Measurements from ENCODE around the gene C19orf12. TPM values are rescaled to one million over a fixed set of nuclear protein-coding genes. Genes with fewer than 3 reads are reported as not detected.

Gene C19orf12
- total RNA-seq, 1 donor from 2014 or later: 26.9 TPM

- peaks cover 4% of the 10 kb centered on the region for H3K36me3 Mint-ChIP-seq
- H3K9me3 Mint-ChIP-seq: no peaks in the 10 kb centered on the region
- H3K4me1 Mint-ChIP-seq: no peaks in the 10 kb centered on the region
These were observed 28.7 kb downstream of the C19orf12 start for GRCh38 chr19:29686285-29686805.

GRCh38 chr19:29685326-29685725, 29.7 kb downstream of the C19orf12 start:
- Mint-ChIP-seq H3K27me3 (ENCODE audit: low read depth) (peaks cover 2% of the 10 kb centered on the region), H3K4me1 (no peaks in the 10 kb centered on the region), H3K9me3 (no peaks in the 10 kb centered on the region), H3K36me3 (peaks cover 4% of the 10 kb centered on the region), H3K27ac (no peak overlapping the region), H3K4me3 (no peak overlapping the region)
- DNase-seq (ENCODE audit: low spot score in 2 of 2, unreplicated experiment in 2 of 2): no peak
- no peak for TF ChIP-seq CTCF (IDR thresholded peaks at IDR 0.05; ENCODE audit: unreplicated experiment)

More at GRCh38 chr19:29686285-29686805, 28.7 kb downstream of the C19orf12 start:
- Mint-ChIP-seq H3K27me3 (ENCODE audit: low read depth) (peaks cover 2% of the 10 kb centered on the region), H3K27ac (no peak overlapping the region), H3K4me3 (no peak overlapping the region)
- no peak for TF ChIP-seq CTCF (IDR thresholded peaks at IDR 0.05; ENCODE audit: unreplicated experiment)
- DNase-seq (ENCODE audit: low spot score in 2 of 2, unreplicated experiment in 2 of 2): no peak

GRCh38 chr19:29683009-29683408, 32.1 kb downstream of the C19orf12 start:
- no peak overlapping the region for H3K4me3 Mint-ChIP-seq

GRCh38 chr19:29682236-29682895, 32.7 kb downstream of the C19orf12 start:
- Mint-ChIP-seq H3K4me3 (no peak overlapping the region), H3K36me3 (no peaks in the 10 kb centered on the region), H3K4me1 (no peaks in the 10 kb centered on the region), H3K27ac (no peak overlapping the region), H3K27me3 (ENCODE audit: low read depth) (peaks cover 2% of the 10 kb centered on the region), H3K9me3 (no peaks in the 10 kb centered on the region)
- no peak for TF ChIP-seq CTCF (IDR thresholded peaks at IDR 0.05; ENCODE audit: unreplicated experiment)
- no peak for DNase-seq (ENCODE audit: low spot score in 2 of 2, unreplicated experiment in 2 of 2)

More at GRCh38 chr19:29683009-29683408, 32.1 kb downstream of the C19orf12 start:
- Mint-ChIP-seq H3K27ac (no peak overlapping the region), H3K9me3 (no peaks in the 10 kb centered on the region), H3K36me3 (no peaks in the 10 kb centered on the region), H3K4me1 (no peaks in the 10 kb centered on the region), H3K27me3 (ENCODE audit: low read depth) (peaks cover 2% of the 10 kb centered on the region)
- TF ChIP-seq CTCF (IDR thresholded peaks at IDR 0.05; ENCODE audit: unreplicated experiment): no peak
- no peak for DNase-seq (ENCODE audit: low spot score in 2 of 2, unreplicated experiment in 2 of 2)

- peaks cover 2% of the 10 kb centered on the region for H3K27me3 Mint-ChIP-seq (ENCODE audit: low read depth)
- H3K4me1 Mint-ChIP-seq: no peaks in the 10 kb centered on the region
- no peak for DNase-seq (ENCODE audit: low spot score in 2 of 2, unreplicated experiment in 2 of 2)
- no peak for TF ChIP-seq CTCF (IDR thresholded peaks at IDR 0.05; ENCODE audit: unreplicated experiment)
- no peaks in the 10 kb centered on the region for H3K9me3 Mint-ChIP-seq
- no peaks in the 10 kb centered on the region for H3K36me3 Mint-ChIP-seq
- H3K27ac Mint-ChIP-seq: no peak overlapping the region
- no peak overlapping the region for H3K4me3 Mint-ChIP-seq
These were observed 33.4 kb downstream of the C19orf12 start for GRCh38 chr19:29681422-29682235.
